HepG2 (cell line): Measurements from ENCODE around the gene SPAG6. TPM values are rescaled to one million over a fixed set of nuclear protein-coding genes. Genes with fewer than 3 reads are reported as not detected.

Experiments used
- ARNTL ChIP-seq: sonication (generic); formaldehyde crosslinking; IDR thresholded peaks from 2 replicates; pipeline ENCODE4 v1.4.0; 2020; ENCODE audit warnings: mild to moderate bottlenecking, missing genetic modification reagents
- GMEB1 ChIP-seq: sonication (generic); formaldehyde crosslinking; IDR thresholded peaks from 2 replicates; pipeline ENCODE4 v1.5.1; 2020; ENCODE audit warnings: missing genetic modification reagents, mild to moderate bottlenecking, borderline replicate concordance
- IKZF1 ChIP-seq: fragments of 450-650 bp; IDR thresholded peaks from 2 replicates; pipeline ENCODE4 v1.7.1; 2016
- MAFF ChIP-seq: IDR thresholded peaks from 2 replicates; pipeline ENCODE4 v1.6.1; 2011; ENCODE audit warnings: low read depth, low read length, improper control_type of control experiment
- MAX ChIP-seq: IDR thresholded peaks from 2 replicates; pipeline ENCODE4 v1.6.1; 2012; ENCODE audit warnings: inconsistent platforms
- MTERF4 ChIP-seq: sonication (generic); formaldehyde crosslinking; IDR thresholded peaks from 2 replicates; pipeline ENCODE4 v1.8.0; 2023; ENCODE audit warnings: mild to moderate bottlenecking, missing genetic modification reagents
- PAXIP1 ChIP-seq: sonication (generic); formaldehyde crosslinking; conservative IDR thresholded peaks from 2 replicates; pipeline ENCODE4 v1.4.0; 2020; ENCODE audit warnings: mild to moderate bottlenecking, missing genetic modification reagents, moderate library complexity
- RBFOX2 ChIP-seq: fragments of 200-400 bp; formaldehyde crosslinking; IDR thresholded peaks from 2 replicates; pipeline ENCODE4 v1.6.1; 2017; ENCODE audit warnings: low read depth, mild to moderate bottlenecking, low read length
- RNF2 ChIP-seq: fragments of 450-650 bp; conservative IDR thresholded peaks from 2 replicates; pipeline ENCODE4 v1.6.1; 2016; ENCODE audit warnings: low read depth
- THAP9 ChIP-seq: sonication (generic); formaldehyde crosslinking; IDR thresholded peaks from 2 replicates; pipeline ENCODE4; 2020; ENCODE audit warnings: missing genetic modification reagents, mild to moderate bottlenecking, borderline replicate concordance
- polyA plus RNA-seq, 8 experiments: library from polyadenylated mRNA; depleted of rRNA in 3 of 8; stranded (reverse) in 7 of 8; unstranded in 1 of 8; fragments of >200 nt; fragmentation: Illumina TruSeq in 4 of 8; extraction: Trizol in 4 of 8; gene quantifications; 2 replicates each; pipeline versions ENCODE4 v1.2.1 to v1.2.3, GENCODE V29; 2011 to 2016; ENCODE audit warnings: low read depth in 4 of 8, missing spikeins in 1 of 8, mixed read lengths in 1 of 8; ENCODE audit not compliant: insufficient read depth in 1 of 8
- total RNA-seq, 5 experiments: library from RNA; depleted of rRNA; stranded (reverse); fragments of >200 nt; fragmentation: Illumina TruSeq; extraction: Trizol; gene quantifications; 2 replicates each; pipeline ENCODE4 v1.2.3, GENCODE V29; 2016; ENCODE audit warnings: low read depth in 1 of 5

SPAG6 gene
- total and polyA plus RNA-seq, 2 of the 13 experiments (the other 11 are each of a cell fraction or from before 2014, with no cell fraction given) = not detected

- TF ChIP-seq RBFOX2 (no peak), GMEB1 (CRISPR knock-in tag) (0 out of 2 replicates have a peak, but pooled peaks have one; percentile 0), MTERF4 (CRISPR knock-in tag) (no peak), MAX (peak; percentile 34), IKZF1 (no peak), PAXIP1 (CRISPR knock-in tag) (0 out of 2 replicates have a peak, but pooled peaks have one; percentile 26), RNF2 (0 out of 2 replicates have a peak, but pooled peaks have one; percentile 12), MAFF (no peak), ARNTL (CRISPR knock-in tag) (no peak), THAP9 (CRISPR knock-in tag) (no peak)
Measured at GRCh38 chr10:22437620-22438588, 92.6 kb downstream of the SPAG6 start (continued).
